Measurements from ENCODE around the gene FAM83E. TPM values are rescaled to one million over a fixed set of nuclear protein-coding genes. Genes with fewer than 3 reads are reported as not detected.

FAM83E gene
- total and polyA plus RNA-seq, 10 of the 15 experiments (the other 5 are each of a cell fraction or from before 2014, with no cell fraction given) = 0.14 to 2.5 (median 0.33) TPM; not detected in 4

DNA sequence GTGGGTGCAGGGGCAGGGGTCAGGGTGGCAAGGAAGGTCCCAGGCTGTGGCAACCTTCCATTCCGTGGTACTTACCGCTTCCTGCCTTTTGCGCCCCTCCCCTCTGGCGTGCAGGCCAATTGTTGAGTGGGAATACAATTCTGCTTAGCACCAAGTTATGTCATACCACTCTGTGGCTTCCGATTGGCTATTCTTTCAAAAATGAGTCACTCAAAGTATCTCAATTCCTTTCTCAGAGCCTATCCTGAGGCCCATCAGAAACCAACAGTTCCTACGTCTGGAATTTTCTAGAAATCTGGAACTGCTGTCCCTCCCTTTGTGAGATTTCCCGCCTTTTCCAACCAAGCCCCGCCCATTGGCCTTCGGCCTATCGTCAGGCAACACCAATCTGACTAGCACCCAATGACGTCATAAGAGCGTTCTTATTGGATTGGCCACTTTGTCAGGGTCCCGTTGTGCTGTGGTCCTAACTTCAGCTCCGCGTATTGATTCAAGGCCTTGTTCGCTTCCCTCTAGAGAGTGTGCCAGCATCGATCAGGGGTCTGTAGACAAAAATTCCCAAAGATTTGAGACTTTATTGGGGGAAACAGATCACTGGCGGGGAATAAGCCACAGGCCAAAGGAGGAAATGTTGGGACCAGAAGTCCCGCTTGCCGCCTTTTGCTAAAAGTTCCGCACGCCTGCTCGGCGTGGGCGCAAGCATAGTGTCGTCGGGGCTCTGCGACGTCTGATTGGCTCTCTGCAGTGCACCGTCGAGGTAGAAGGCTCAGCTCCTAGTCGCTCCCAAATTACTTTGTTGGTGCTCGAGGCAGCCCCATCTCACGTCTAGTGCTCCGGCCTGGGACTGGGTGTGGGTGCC, 46.2 kb upstream of the FAM83E start:
- ChIA-PET SMC1A (ENCODE audit: uncharacterized antibody, unreplicated experiment) (no interaction called here), CTCF (interaction anchor here (1.0 to 3.6 kb wide), 2 partner anchors 14 to 52 kb away, joined by 3 to 20 read pairs; no protein-coding TSS in a partner anchor), POLR2A (interaction anchor here (0.7 kb wide), 1 partner anchor 16 kb away, joined by 3 read pairs; no protein-coding TSS in a partner anchor), RAD21 (ENCODE audit: unreplicated experiment) (interaction anchor here (0.9 kb wide), 1 partner anchor 15 kb away, joined by 4 read pairs; the partner anchor contains the start of gene CA11)
- Histone ChIP-seq H4K20me1 (ENCODE audit: control insufficient read depth, insufficient read depth) (no peaks in the 10 kb centered on the region), H3K36me3 (ENCODE audit: control insufficient read depth in 2 of 2, insufficient read depth in 2 of 2, low read length in 1 of 2) (no peaks in the 10 kb centered on the region), H2AFZ (ENCODE audit: control insufficient read depth, low read depth, low read length) (peak overlapping the region; percentile 98), H3K4me3 (peak overlapping the region; percentile 1; the same call in 1 of the 2 replicates), H3K9me3 (replicated peaks; ENCODE audit: control insufficient read depth, insufficient read depth, low read length) (no peaks in the 10 kb centered on the region; the same call in 2 of the 3 replicates), H3K9ac (ENCODE audit: control insufficient read depth, insufficient read depth, low read length) (peak overlapping the region; percentile 51), H3K79me2 (ENCODE audit: control insufficient read depth, insufficient read depth, low read length) (no peaks in the 10 kb centered on the region), H3K27me3 (replicated peaks in 1 of 2; ENCODE audit: control insufficient read depth in 2 of 2, insufficient read depth in 2 of 2, low read length in 1 of 2) (no peaks in the 10 kb centered on the region), H3K4me1 (ENCODE audit: control insufficient read depth, insufficient read depth, low read length) (peaks cover 9% of the 10 kb centered on the region), H3K27ac (ENCODE audit: control insufficient read depth, insufficient read depth) (peak overlapping the region; percentile 96), H3K4me2 (ENCODE audit: control insufficient read depth, insufficient read depth) (peak overlapping the region; percentile 90)
- BruUV-seq (replicated peaks) = no TSS peak
- in situ Hi-C loops (cut with MboI) = no loop called here
- ATAC-seq (peak; percentile 97), FAIRE-seq (peak; percentile 100), DNase-seq (ENCODE audit: low read depth, low spot score) (peak; percentile 83)
- 28% methylated on average over 34 of the region's 35 CpGs for WGBS (ENCODE audit: insufficient coverage, insufficient replicate concordance, low lambda C conversion rate, missing lambda C conversion rate)
- intact Hi-C loops (cut with micrococcal nuclease; ENCODE audit: unreplicated experiment) = loop anchor here (5.0 kb wide), 1 partner anchor 121 kb away; no protein-coding TSS in a partner anchor
- TF ChIP-seq IKZF1 (conservative IDR thresholded peaks at IDR 0.05) (peak; percentile 40), RFX5 (IDR thresholded peaks at IDR 0.05; ENCODE audit: low read depth, low read length) (peak; percentile 98), MTA2 (IDR thresholded peaks at IDR 0.05; ENCODE audit: low read depth) (0 out of 2 replicates have a peak, but pooled peaks have one; percentile 12), BRCA1 (IDR thresholded peaks at IDR 0.05; ENCODE audit: low read depth, low read length) (peak; percentile 40; the same call in 1 of the 2 replicates), SP1 (IDR thresholded peaks at IDR 0.05; ENCODE audit: low read depth, low read length) (peak; percentile 74), MTA3 (IDR thresholded peaks at IDR 0.05; ENCODE audit: borderline replicate concordance, low read length) (no peak), NBN (IDR thresholded peaks at IDR 0.05) (peak; percentile 98), CHD2 (IDR thresholded peaks at IDR 0.05; ENCODE audit: borderline replicate concordance, low read depth, low read length) (0 out of 2 replicates have a peak, but pooled peaks have one; percentile 34), POLR2A (IDR thresholded peaks at IDR 0.05; ENCODE audit: low read depth, low read length) (peak; percentile 22; the same call in 1 of the 2 replicates), NR2F1 (conservative IDR thresholded peaks at IDR 0.05) (peak; percentile 70), NFYB (IDR thresholded peaks at IDR 0.05; ENCODE audit: insufficient read depth, low read depth, low read length) (peak; percentile 92), BHLHE40 (IDR thresholded peaks at IDR 0.05; ENCODE audit: borderline replicate concordance in 1 of 2, low read depth in 2 of 2, low read length in 1 of 2) (peak; percentile 56 to 71; a peak in 3 of 4 replicates), IKZF2 (IDR thresholded peaks at IDR 0.05) (peak; percentile 54 to 56; a peak in 3 of 4 replicates), TAF1 (IDR thresholded peaks at IDR 0.05; ENCODE audit: borderline replicate concordance, low read depth, low read length) (no peak), RUNX3 (IDR thresholded peaks at IDR 0.05; ENCODE audit: low read length) (peak; percentile 49)
- TF ChIP-seq, protein P1, sequence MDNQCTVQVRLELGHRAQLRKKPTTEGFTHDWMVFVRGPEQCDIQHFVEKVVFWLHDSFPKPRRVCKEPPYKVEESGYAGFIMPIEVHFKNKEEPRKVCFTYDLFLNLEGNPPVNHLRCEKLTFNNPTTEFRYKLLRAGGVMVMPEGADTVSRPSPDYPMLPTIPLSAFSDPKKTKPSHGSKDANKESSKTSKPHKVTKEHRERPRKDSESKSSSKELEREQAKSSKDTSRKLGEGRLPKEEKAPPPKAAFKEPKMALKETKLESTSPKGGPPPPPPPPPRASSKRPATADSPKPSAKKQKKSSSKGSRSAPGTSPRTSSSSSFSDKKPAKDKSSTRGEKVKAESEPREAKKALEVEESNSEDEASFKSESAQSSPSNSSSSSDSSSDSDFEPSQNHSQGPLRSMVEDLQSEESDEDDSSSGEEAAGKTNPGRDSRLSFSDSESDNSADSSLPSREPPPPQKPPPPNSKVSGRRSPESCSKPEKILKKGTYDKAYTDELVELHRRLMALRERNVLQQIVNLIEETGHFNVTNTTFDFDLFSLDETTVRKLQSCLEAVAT (IDR thresholded peaks at IDR 0.05) = peak; percentile 85
- TF ChIP-seq, protein P2, sequence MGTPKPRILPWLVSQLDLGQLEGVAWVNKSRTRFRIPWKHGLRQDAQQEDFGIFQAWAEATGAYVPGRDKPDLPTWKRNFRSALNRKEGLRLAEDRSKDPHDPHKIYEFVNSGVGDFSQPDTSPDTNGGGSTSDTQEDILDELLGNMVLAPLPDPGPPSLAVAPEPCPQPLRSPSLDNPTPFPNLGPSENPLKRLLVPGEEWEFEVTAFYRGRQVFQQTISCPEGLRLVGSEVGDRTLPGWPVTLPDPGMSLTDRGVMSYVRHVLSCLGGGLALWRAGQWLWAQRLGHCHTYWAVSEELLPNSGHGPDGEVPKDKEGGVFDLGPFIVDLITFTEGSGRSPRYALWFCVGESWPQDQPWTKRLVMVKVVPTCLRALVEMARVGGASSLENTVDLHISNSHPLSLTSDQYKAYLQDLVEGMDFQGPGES (IDR thresholded peaks at IDR 0.05) = peak; percentile 70
- TF ChIP-seq, protein P3, sequence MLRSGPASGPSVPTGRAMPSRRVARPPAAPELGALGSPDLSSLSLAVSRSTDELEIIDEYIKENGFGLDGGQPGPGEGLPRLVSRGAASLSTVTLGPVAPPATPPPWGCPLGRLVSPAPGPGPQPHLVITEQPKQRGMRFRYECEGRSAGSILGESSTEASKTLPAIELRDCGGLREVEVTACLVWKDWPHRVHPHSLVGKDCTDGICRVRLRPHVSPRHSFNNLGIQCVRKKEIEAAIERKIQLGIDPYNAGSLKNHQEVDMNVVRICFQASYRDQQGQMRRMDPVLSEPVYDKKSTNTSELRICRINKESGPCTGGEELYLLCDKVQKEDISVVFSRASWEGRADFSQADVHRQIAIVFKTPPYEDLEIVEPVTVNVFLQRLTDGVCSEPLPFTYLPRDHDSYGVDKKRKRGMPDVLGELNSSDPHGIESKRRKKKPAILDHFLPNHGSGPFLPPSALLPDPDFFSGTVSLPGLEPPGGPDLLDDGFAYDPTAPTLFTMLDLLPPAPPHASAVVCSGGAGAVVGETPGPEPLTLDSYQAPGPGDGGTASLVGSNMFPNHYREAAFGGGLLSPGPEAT (IDR thresholded peaks at IDR 0.05; ENCODE audit: low read depth) = 0 out of 2 replicates have a peak, but pooled peaks have one; percentile 29

Data from GM12878 (cell line).